GM21381 (cell line): Measurements from ENCODE around the gene ACTN1.

Source experiments
- ATAC-seq: cut with Tn5 transposase; IDR thresholded peaks from one replicate; pipeline ENCODE4 v1.9.1; 2021; ENCODE audit warnings: mild to moderate bottlenecking, moderate library complexity; ENCODE audit not compliant: unreplicated experiment

The ACTN1 gene

GRCh38 chr14:68951800-68952530 is 27.1 kb downstream of the ACTN1 start:
- no peak for ATAC-seq

GRCh38 chr14:68951035-68951797 is 27.9 kb downstream of the ACTN1 start:
- ATAC-seq = no peak

DNA sequence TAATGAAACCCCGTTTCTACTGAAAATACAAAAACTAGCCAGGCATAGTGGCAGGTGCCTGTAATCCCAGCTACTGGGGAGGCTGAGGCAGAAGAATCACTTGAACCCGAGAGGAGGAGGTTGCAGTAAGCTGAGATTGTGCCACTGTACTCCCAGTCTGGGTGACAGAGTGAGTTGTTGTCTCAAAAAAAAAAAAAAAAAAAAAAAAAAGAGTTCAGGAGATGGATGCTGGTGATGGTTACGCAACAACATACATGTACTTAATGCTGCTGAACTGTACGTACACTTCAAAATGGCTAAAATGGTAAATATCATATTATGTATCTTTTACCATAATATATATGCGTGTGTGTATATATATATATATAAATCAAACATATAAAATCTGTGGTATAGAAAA is 29.0 kb downstream of the ACTN1 start:
- no peak for ATAC-seq

- no peak for ATAC-seq
Observed at GRCh38 chr14:68949601-68949965, 29.5 kb downstream of the ACTN1 start.

DNA sequence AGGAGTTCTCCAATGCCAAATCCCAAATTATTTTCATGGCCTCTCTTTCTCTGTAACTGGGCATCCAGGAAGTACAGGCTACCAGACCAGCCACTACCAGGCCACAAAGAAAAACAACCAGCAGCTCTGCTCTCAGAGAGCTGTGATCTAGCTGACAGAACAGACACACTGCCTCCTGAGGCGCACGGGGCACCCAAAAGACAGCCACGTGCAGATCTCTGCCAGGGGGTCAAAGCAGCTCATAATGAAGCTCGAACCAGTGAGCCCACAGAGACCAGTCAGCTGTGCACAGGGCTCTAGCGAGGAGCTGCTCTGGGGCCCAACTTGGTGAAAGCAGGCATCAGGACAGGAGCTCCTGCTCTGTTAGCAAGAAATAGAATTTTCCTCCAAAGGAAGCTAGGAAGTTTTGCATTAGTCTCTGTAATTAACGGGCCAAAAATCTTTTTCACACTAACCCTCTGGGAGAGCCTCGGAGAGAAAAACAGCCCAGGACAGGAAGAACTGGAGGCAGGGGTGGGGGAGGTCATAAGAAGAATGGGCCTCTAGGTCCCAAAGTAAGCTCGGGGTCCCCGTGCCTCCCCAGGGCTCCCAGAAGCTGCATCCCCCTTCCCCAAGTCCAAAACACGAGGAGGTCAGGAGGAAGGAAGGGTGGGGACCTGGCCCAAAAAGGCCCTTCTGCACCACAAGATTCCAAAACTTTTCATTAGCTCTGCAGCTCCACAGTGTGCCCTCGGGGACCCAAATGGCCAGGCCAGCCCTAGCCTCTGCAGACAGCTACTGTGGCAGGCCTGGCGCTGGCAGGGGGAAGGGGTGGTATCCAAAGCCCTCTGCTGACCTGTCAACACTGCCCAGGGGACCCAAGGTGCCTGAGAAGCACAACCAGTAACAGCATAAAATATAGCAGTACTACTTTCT is 30.2 kb downstream of the ACTN1 start:
- ATAC-seq = no peak

GRCh38 chr14:68947802-68948201 is 31.3 kb downstream of the ACTN1 start:
- ATAC-seq = no peak

DNA sequence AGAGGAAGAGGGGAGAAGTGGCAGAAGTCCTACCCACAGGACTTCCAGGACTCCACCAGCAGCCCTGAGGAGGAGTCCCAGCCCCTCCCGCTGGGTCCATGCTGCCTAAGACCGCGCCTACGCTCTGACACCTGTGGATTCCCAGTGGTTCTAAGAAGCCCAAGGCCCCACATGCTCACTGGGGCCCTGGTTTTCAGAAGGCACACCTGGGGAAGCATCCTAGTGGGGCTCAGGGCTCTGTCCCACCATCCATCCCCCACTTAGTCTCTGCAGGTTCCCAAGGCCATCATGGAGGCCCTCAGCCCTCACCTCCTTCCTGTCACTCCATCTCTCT is 32.6 kb downstream of the ACTN1 start:
- ATAC-seq = no peak

GRCh38 chr14:68945585-68946488 is 33.3 kb downstream of the ACTN1 start:
- no peak for ATAC-seq

- ATAC-seq = no peak
Observed at GRCh38 chr14:68945190-68945584, 33.9 kb downstream of the ACTN1 start.

- no peak for ATAC-seq
Observed at GRCh38 chr14:68944162-68944561, 34.9 kb downstream of the ACTN1 start.

GRCh38 chr14:68943107-68943506 is 36.0 kb downstream of the ACTN1 start:
- ATAC-seq = no peak

DNA sequence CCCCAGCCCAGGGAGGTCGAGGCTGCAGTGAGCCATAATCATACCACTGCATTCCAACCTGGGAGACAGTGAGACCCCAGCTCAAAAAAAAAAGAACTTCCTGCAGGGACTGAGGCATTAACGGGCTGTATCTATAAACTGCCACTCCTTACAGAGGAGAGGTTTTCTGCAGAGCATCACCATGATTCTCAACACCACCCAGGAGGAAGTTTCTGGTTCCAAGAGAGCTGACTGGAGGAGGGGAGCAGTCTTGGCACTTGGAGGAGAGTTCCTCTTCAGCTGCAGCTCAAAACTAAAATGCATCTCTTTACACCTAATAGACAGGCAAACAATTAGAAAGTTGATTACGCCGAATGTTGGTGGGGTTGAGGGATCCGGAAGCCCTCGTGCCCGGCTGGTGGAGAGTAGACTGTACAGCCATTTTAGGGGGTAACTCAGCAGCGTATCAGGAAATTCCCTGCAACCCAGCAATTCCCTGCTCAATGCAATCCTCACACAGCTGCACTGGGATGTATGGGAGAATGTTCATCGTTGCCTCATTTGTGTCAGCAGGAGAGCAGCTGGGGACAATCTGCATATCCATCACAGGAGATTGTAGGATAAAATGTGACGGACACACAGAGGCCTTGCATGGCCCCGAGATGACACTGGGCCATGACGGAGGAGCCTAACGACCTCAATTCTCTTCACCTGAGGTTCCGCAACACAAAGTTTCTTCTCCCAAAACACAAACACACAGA is 36.6 kb downstream of the ACTN1 start:
- no peak for ATAC-seq

DNA sequence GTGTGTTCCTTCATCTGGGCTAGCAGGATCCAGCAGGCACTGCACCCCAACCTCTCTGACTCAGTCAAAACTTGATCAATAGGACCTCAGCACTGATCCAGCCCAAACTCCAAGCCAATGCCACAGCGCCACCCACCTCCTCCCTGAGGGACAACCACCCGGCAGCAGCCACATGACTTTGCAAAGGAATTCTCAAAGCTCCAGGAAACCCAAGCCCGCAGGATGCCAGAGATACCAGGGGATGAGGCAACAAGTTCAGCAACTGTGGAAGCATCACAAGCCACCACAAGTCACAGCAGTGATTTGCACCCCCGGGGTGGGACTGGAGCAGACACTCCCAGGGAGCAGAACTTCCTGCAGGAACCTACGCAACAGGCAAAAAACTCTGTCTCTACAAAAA is 37.3 kb downstream of the ACTN1 start:
- ATAC-seq = no peak

DNA sequence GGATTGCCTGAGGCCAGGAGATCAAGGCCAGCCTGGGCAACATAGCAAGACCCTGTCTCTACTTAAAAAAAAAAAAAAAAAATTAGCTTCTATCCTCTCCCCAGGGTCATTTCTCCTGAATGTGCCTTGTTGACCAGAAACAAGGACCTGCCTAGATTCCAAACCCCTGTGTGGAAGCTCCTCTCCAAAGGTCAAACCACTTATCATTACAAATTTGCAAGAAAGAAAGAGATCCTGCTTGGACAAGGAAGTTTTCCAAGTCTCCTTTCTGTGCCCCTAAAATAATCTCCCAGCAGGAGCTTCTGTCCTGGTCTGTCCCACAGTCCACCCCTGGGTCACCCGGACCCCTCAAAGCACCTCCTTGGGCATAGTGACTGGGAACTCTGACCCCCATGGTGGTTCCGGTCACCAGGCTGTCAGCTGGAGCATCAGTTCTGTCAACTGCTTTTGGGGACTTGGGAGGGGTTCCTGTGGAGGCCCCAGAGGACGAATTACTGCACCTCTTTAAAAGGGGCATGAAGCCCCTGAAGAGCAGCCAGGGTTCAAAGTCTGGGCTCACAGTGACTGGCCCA is 38.4 kb downstream of the ACTN1 start:
- no peak for ATAC-seq

DNA sequence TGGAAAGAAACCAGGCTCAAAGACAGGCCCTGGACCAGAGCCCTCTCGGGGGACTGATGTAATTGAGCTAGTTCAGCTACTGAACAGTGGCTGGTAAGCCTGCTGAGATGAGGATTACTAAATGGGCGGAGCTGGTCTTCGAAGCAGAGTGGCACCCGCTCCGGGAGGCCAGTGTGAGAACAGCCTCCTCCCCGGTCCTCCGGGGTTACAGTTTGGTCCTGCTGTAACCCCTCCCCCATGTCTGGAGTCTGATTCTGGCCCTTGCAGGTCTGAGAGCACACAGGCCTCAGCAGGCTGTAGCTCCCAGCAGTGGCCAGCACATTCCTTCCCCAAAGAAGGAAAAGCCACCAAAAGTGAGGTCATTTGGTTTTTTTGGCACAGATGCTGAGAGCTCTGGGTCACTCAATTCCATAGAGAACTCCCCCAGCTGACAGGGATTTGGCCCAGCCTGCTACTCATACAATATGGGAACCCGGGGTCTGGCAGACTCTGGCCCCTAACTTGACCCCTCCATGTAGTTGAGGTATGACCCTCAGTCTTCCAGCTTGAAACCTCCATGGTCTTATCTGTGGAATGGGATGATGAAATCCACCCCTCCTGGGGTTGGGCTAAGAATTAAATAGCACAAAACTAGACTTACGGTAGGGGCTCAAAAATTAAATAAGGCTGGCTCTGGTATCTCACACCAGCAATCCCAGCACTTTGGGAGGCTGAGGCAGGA is 39.0 kb downstream of the ACTN1 start:
- ATAC-seq = no peak

DNA sequence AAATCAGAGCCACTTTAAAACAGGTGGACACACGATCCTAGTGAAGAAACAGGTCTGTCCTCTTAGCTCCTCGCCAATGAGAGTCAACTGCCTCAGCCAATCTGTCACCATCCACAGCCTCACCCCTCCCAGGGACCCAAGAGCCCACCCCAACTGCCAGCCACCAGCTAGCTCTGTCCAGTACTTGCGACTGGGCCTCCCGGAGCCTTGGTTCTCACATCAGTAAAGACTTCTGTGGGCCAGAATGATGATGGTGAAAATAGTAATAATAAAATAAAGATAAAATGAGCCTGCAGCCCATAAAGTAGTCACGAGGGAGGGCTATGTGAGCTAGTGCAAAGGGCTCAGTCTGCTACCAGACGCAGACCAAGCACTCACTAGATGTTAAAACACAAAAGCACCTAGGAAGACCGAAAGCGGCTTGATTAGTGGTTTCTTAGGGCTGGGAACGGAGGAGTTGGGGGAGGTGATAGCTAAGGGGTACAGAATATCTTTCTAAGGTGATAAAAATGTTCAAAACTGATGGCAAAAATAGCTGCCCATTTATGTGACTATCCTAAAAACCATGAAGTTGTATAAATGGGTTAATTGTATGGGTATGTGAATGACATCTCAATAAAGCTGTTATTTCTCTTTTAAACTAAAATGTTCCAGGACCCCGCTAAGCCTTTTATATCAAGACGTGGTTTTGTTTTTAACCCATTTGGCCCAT is 39.8 kb downstream of the ACTN1 start:
- ATAC-seq = no peak

GRCh38 chr14:68938271-68939150 is 40.6 kb downstream of the ACTN1 start:
- ATAC-seq = no peak
